GM18508 (cell line): ENCODE measurements around the gene ACKR4.
"Not testable (repeated sequence)": the region's sequence is repeated elsewhere in the genome, so short reads cannot be mapped to it uniquely, and the experiment has no call there.

Experiments
- ATAC-seq: cut with Tn5 transposase; IDR thresholded peaks from one replicate; pipeline ENCODE4 v1.9.1; 2021; ENCODE audit warnings: moderate number of reproducible peaks; ENCODE audit not compliant: insufficient read depth, unreplicated experiment

Gene ACKR4

DNA sequence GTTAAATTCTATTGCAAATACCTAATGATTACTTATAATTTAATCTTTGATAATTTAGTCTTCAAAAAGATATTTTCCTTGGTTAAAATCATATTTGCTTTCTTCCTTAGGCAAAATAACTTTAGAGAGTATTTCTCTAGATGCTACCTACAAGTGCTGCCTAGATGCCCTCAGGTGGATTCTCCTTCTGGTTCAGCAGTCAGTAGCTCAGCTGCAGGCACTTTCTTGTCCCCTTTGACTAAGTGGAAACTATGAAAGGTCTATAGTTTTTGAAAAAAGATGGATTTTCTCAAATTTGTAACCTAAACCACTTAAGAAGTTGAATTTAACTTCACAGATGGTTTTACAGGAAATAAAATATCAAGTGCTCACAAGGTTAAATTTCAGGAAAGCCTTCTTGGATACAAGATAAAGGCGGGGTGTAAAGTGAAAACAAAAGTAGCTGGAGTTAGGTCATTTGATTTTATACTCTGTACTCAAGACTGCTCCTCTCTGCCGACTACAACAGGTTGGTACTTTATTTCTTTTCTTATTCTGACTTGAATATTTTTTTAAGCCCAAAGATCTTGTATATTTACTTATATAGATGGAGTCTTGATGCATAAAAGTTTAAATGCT lies at the start of gene ACKR4:
Gene ACKR4 (plus strand): TSS at position 455 of the 618 bp plus-strand sequence. CDS start 3,128 bp downstream, outside the sequence.
- no peak for ATAC-seq

GRCh38 chr3:132549169-132549568 lies 47.9 kb upstream of the ACKR4 start:
- no peak for ATAC-seq

DNA sequence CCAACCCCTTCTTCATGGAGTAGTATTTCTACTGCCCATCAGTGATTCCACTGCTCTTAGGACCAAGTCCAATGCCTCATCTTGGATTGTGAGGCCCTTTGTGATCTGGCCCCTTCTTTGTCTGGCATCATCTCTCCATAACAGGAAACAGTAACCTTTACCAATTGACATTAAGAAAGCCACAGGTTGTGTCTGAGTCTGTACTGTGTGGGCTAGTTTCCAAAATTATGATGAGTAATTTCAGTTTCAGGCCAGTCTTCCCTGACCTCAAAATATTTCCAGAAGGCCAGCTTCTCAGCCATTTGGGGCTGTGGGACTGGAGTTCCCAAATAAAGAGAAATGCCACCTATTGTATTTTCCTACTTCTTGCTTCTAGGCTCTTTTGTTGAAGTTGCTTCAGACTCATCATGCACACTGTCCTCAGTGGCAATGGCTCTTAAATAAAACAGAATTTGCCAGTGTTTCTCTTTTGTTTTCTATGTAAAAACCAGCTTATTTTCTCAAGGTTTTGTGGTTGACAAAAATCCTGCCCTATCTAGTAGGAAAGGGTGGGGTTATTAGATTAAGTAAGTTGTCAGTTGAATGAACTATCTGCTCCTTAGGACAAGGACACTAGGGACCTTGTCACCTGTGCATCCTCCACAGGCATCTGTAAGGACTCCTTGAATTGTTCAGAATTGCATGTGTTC lies 47.0 kb upstream of the ACKR4 start:
- ATAC-seq: peak; percentile 67

DNA sequence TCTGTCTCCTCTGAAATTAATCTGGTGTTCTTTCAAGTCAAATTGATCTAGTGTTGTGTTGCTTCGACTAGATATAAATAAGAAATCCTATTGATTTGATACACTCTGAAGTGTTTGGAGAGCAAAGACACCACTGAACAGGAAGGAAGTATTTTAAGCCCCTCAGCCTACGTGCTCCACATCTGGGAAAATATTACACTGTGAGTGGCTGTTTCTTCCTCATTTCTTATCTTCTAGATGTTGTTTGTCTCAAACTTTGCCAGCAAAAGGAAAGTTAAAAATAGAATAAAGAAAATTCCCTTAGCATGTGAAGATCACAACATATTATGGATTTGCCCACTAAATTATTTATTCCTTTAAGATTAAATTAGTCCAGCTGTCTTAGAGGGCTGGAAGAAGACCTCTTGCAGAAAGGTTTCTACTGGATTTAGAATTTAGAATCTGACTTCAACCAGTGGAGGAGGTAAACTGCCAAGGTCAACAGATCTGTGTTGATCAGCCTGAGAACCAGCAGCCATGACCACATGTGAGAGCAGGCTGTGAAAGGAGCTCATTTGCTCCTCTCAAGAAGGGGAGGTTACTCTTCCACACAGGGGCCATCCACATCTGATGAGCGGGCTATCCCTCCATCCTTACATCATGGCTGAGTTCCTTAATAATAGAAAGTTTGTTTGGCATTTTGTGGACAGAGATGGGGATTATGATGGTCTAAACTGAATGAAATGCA lies 46.3 kb upstream of the ACKR4 start:
- ATAC-seq: no peak

DNA sequence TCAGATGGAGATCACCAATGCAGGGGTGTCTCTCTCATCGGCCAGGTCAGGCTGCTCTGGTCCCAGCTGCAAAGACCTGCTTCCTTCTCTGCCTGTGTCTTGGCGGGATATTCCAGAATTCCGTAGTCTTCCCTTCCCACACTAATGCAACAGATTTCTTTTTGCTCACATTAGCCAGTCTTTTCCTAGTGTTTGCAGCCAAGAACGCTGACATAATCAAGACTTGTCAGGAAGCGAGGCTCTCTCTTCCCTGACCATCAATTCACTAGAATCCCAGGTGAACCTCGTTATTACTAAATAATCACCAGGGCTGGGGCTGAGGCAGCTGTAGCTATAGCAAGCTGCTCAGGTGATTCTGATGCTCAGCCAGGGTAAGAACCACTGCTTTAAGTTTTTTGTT lies 43.2 kb upstream of the ACKR4 start:
- no peak for ATAC-seq

DNA sequence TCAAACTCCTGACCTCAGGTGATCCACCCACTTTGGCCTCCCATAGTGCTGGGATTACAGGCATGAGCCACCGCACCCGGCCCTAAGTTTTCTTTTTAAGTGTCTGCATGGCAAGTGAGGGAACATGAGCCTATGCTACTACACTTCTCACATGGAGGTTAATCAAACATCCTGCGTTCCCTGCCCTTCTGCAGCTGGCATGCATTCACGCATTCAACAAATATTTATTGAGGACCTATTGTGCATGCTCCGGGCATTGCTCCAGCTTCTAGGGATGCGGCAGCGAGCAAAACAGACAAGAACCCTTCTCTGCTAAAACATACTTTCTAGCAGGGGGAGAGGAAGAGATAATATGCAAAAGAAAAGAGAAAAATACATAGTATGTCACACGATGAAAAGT lies 42.6 kb upstream of the ACKR4 start:
- no peak for ATAC-seq

DNA sequence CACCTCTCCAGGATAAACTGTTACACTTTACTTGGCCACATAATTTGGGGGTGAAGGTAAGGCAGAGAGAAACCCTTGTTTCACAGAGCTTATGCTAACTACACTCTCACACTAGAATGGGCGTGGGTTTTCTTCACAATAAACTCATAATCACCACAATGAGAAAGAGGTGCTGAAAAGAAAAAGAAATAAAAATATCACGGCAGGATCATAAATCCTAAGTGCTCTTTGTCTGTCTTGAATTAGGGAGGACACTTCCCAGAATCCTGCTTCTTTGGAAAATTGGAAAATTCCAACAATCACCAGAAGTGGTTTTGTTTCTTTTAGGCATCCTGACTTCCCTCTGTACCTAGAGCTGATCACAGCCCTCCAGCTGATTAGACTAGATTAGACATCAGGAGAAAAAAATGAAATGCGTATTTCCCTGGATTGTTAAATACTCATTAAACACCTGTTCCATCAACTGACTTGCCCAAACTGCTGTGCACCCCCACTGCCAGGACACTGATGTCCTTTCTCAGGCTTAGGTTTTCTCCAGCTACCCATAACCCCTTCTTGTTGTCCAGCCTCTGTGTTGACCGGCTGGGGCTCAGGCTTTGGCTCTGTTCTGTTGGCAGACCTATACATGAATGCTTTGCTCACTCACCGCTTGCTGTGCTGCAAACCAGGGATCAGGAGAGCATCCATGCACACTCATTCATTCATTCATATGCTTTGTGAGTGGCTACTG lies 41.6 kb upstream of the ACKR4 start:
- ATAC-seq: no peak

GRCh38 chr3:132556036-132556386 lies 41.1 kb upstream of the ACKR4 start:
- ATAC-seq: not testable (repeated sequence)

- no peak for ATAC-seq
Measured at GRCh38 chr3:132556508-132557159, 40.4 kb upstream of the ACKR4 start.

DNA sequence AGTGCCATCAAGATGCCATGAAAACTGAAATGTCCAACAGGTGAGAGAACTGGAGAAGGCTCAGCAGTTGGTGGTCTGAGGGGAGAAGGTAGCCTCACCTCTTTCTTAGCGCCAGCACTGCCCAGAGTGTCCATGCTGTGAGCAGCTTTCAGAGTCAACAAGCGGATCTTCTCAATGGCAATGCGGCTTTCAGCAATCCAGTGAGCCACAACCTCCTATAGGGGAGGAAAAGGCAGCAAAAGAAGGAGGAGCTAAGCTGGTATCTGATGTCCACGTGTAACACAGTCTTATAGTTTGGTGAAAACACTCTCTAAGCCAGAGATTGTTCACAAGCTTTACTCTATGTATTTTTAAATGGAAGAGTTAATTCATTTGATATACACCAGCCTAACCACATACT lies 36.1 kb upstream of the ACKR4 start:
- ATAC-seq: no peak

GRCh38 chr3:132563420-132564069 lies 33.5 kb upstream of the ACKR4 start:
- ATAC-seq: no peak

DNA sequence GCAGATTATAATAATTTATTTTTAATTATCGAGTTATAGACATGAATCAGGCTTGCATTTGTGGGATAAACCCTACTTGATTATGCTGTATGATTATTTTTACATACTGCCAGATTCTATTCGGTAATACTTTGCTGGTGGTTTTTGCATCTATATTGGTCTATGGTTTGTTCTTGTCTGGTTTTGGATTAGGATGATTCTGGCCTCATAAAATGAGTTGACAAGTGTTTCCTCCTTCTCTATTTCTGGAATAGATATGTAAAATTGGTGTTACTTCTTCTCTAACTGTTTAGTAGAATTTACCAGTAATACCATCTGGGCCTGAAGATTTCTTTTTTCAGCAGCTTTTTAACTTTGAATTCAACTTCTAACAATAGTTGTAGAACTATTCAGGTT lies 33.0 kb upstream of the ACKR4 start:
- ATAC-seq: no peak

GRCh38 chr3:132568422-132568821 lies 28.6 kb upstream of the ACKR4 start:
- no peak for ATAC-seq

DNA sequence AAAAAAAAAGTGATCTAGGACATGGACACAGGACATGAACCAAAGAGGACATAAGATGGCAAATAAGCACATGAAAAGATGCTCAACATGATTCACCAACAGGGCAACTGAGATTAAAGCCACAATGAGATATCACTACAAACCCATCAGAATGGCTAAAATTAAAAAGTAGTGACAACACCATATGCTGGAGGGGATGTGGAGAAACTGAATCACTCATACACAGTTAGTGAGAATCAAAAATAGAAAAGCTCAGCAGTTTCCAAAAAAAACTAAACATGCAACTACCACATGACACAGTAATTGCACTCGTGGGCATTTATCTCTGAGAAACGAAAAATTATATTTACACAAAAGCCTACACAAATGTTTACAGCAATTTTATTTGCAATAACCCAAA lies 27.9 kb upstream of the ACKR4 start:
- ATAC-seq: no peak

DNA sequence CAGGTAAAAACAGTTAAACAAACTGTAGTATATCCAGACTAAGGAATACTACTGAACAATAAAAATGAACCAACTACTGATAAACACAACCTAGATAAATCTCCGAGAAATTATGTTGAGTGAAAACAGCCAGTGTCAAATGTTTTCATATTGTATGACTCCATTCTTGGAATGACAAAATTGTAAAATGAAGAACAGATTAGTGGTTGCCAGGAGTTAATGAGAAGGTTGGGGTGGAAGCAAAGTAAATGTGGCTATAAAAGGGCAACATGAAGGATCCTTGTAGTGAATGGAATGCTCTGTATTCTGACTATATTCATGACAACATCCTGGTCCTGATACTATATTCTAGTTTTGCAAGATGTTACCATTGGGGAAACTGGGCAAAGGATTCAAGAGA lies 27.5 kb upstream of the ACKR4 start:
- ATAC-seq: no peak

DNA sequence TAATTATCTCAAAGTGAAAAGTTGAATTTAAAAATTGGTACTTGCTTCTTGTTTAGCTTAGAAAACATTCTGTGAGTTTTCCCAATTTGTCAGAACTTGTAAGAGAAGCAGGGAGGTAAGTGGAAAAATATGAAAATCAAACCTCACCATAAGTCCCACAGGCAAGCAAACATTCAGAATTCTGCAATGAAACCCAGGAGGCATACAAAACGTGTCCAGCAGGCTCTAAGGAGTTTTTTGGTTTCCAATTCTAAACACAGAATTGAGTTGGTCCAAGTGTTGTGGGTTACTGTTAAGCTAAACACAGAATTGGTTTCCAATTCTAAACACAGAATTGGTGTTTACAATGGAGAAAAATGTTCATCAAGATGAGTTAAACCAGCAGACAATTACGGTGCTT lies 27.1 kb upstream of the ACKR4 start:
- no peak for ATAC-seq

- no peak for ATAC-seq
Measured at GRCh38 chr3:132573797-132574211, 23.3 kb upstream of the ACKR4 start.

DNA sequence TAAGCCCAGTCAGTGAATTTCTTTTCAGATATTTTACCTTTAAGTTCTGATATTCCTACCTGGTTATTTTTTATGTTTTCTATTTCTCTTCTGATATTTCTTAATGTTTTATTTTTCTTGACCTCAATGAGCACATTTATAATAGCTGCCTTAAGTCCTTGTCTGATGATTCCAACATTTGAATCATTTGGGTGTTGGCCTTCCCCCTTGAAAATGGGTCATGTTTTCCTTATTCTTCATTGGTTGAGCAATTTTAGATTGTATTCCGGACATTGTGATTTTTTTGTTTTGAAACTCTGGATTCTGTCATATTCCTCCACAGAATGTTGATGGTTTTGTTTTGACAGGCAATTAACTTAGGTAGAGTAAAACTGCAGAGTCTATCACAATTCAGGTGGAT lies 9.7 kb upstream of the ACKR4 start:
- no peak for ATAC-seq

DNA sequence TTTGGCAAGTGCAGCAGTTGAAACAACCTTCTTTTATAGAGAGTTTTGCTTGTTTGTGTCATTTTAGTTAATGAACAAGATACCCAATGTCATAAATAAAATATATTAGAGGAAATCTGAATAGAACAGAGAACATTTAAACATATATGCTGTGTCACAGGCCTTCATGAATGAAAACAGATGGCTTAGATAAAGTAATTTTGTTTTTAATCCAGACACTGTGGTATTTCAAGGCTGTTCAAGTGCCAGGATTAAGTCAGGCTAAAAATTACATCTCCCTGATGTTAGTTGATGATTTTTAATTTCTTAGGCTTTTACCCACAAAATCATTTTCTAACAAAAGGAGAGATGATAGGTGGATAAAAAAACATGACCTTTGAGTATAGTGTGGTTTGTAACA lies 4.9 kb upstream of the ACKR4 start:
- ATAC-seq: no peak
